AG09319 (cell line): ENCODE data around the gene SCUBE1.

Source experiments
- DNase-seq: peaks from one replicate; pipeline ENCODE4 v3.0.0-alpha.2; 2010; ENCODE audit warnings: low read depth; ENCODE audit errors: extremely low read depth
- CTCF ChIP-seq: IDR thresholded peaks from 2 replicates; pipeline ENCODE4 v1.5.1; 2011; ENCODE audit warnings: low read depth, mild to moderate bottlenecking, inconsistent platforms, low read length, moderate library complexity

Gene SCUBE1

GRCh38 chr22:43295660-43296059 is 47.5 kb downstream of the SCUBE1 start:
- TF ChIP-seq CTCF: no peak
- no peak for DNase-seq

GRCh38 chr22:43295173-43295572 is 48.0 kb downstream of the SCUBE1 start:
- no peak for DNase-seq
- TF ChIP-seq CTCF: no peak

GRCh38 chr22:43293655-43294392 is 49.3 kb downstream of the SCUBE1 start:
- no peak for TF ChIP-seq CTCF
- DNase-seq: no peak

- peak; percentile 41 for DNase-seq
- TF ChIP-seq CTCF: no peak
These were observed 49.9 kb downstream of the SCUBE1 start for GRCh38 chr22:43293259-43293654.

GRCh38 chr22:43292630-43293018 is 50.5 kb downstream of the SCUBE1 start:
- DNase-seq: no peak
- no peak for TF ChIP-seq CTCF

GRCh38 chr22:43291381-43291780 is 51.8 kb downstream of the SCUBE1 start:
- no peak for DNase-seq
- no peak for TF ChIP-seq CTCF

- no peak for DNase-seq
- TF ChIP-seq CTCF: no peak; the same call in 1 of the 2 replicates
These were observed 53.0 kb downstream of the SCUBE1 start for GRCh38 chr22:43289976-43290721.
